NB4 (cell line): ENCODE data around the gene RTN4RL2.

Experiments
- DNase-seq: peaks from one replicate; pipeline ENCODE4 v3.0.0; 2010; ENCODE audit warnings: low read depth
- H3K4me3 ChIP-seq: one replicate; pipeline ENCODE4 v1.5.1; 2011; ENCODE audit warnings: mild to moderate bottlenecking, low read depth, low read length, moderate library complexity
- MYC ChIP-seq: IDR thresholded peaks from 2 replicates; pipeline ENCODE4 v1.6.1; 2011; ENCODE audit warnings: low read depth, low read length
- POLR2A ChIP-seq: IDR thresholded peaks from 2 replicates; pipeline ENCODE4 v1.6.1; 2011; ENCODE audit warnings: mild to moderate bottlenecking; ENCODE audit not compliant: insufficient read length; ENCODE audit errors: extremely low read depth
- TF ChIP-seq, protein P1 (sequence below): IDR thresholded peaks from one replicate; pipeline ENCODE4 v1.5.1; 2012; ENCODE audit warnings: low read depth, low read length
- TF ChIP-seq, protein P2 (sequence below): IDR thresholded peaks from 2 replicates; pipeline ENCODE4 v1.6.1; 2011; ENCODE audit warnings: low read depth, low read length

Gene RTN4RL2

DNA sequence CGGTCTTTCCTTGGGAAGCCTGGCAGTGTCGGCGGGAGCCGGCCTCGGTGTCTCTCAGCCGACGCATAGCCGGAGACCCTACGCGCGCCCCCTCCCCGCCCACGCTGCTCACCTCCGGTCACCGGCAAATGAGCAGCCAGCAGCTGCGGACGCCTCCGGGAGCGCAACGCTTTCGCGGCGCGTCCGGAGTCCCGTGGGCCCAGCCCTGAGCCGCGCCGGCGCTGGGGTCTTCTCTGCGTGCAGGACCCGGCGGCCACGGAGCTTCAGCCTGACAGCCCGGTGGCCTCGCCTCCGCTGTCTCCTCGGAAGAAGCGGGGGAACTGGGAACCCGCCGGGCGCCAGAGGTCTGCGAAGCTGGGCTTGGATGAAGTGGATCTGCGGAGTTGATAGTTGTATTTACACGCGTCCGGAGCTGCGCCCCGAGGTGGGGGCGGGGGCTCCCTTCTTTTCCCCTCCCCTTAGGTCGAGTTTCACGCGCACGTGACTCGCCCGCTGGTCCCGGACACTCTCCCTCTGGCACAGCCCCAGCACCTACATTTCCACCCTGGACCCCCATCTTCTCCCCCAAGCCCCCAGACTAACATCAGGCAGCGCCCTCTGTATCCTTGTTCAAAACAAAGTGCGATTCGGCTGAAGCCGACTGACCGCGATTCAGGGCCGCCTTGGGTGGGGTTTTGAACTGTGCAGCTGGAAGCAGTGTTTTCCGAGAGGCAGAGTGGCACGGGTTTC, 55.2 kb downstream of the RTN4RL2 start, which contains the start of gene SLC43A1:
TSS of gene SLC43A1 (minus strand) at position 371 of the 729 bp plus-strand sequence. CDS start 1,591 bp downstream, outside the sequence.
- TF ChIP-seq, protein P1, sequence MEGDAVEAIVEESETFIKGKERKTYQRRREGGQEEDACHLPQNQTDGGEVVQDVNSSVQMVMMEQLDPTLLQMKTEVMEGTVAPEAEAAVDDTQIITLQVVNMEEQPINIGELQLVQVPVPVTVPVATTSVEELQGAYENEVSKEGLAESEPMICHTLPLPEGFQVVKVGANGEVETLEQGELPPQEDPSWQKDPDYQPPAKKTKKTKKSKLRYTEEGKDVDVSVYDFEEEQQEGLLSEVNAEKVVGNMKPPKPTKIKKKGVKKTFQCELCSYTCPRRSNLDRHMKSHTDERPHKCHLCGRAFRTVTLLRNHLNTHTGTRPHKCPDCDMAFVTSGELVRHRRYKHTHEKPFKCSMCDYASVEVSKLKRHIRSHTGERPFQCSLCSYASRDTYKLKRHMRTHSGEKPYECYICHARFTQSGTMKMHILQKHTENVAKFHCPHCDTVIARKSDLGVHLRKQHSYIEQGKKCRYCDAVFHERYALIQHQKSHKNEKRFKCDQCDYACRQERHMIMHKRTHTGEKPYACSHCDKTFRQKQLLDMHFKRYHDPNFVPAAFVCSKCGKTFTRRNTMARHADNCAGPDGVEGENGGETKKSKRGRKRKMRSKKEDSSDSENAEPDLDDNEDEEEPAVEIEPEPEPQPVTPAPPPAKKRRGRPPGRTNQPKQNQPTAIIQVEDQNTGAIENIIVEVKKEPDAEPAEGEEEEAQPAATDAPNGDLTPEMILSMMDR, result no peak
- TF ChIP-seq, protein P2, sequence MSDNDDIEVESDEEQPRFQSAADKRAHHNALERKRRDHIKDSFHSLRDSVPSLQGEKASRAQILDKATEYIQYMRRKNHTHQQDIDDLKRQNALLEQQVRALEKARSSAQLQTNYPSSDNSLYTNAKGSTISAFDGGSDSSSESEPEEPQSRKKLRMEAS, result peak; percentile 97
- TF ChIP-seq POLR2A, result peak; percentile 32
- TF ChIP-seq MYC, result peak; percentile 80
- H3K4me3 ChIP-seq, result peak within 1 kb of the TSS; percentile 91
- DNase-seq, result peak; percentile 76

DNA sequence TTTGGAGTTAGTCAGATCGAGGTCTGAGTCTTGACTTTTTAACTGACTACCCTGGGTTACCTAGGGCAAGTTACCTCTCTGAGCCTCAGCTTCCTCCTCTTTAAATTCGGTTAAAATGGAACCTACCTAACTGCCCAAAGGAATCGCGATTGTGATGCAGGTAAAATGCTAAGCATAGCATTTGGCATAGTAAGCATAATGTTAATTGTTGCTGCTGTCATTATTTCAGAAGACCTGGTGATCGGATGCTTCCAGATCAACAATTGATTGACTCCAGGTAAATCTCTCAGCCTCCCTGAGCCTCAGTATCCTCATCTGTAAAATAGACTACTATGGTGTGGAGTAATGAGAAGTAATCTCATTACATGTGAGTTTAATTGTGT, 55.7 kb downstream of the RTN4RL2 start:
- no peak for DNase-seq
- peak overlapping the region; percentile 91 for H3K4me3 ChIP-seq
- TF ChIP-seq, protein P2, result no peak
- TF ChIP-seq, protein P1, result no peak
- TF ChIP-seq POLR2A (no peak), MYC (no peak; the same call in 1 of the 2 replicates)

DNA sequence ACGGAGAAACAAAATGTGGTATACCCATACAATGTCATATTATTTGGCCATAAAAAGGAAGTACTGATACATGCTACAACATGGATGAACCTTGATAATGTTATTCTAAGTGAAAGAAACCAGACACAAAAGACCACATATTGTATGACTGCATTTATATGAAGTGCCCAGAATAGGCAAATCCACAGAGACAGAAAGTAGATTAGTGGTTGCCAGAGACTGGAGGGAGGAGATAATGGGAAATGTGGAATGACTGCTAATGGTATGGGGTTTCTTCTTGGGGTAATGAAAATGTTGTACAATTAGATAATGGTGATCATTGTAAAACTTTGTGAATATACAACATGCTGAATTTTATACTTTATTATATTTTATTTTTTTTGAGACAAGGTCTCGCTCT, 60.8 kb downstream of the RTN4RL2 start:
- DNase-seq, result no peak
- H3K4me3 ChIP-seq, result no peak overlapping the region
- TF ChIP-seq, protein P2, result no peak
- no peak for TF ChIP-seq POLR2A
- TF ChIP-seq, protein P1, result no peak
- no peak for TF ChIP-seq MYC

DNA sequence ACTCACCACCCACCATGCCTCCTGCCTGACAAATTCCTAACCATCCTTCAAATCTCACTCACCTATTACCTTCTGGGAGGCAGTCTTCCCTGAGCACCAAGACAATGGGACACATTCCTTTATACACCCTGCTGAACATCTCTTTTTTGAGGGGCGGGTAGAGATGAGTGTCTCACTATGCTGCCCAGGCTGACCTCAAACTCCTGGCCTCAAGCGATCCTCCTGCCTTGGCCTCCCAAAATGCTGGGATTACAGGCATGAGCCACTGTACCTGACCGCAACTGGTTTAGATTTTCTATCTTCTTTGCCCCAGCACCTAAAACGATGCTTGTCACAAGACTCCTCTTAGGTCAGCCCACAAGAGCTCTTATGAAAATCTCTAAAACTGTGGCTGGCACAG, 63.1 kb downstream of the RTN4RL2 start:
- TF ChIP-seq, protein P2, result no peak
- TF ChIP-seq, protein P1, result no peak
- no peak for TF ChIP-seq POLR2A
- TF ChIP-seq MYC, result no peak
- H3K4me3 ChIP-seq, result no peak overlapping the region
- no peak for DNase-seq
